Subcutaneous abdominal adipose tissue (tissue), 5 donors: Measurements from ENCODE around the gene TYK2.
"Not testable (repeated sequence)": the region's sequence is repeated elsewhere in the genome, so short reads cannot be mapped to it uniquely, and the experiment has no call there.

Experiments
- H3K27ac ChIP-seq: one replicate; pipeline ENCODE4 v1.7.0; 2013; ENCODE audit warnings: low read depth, mild to moderate bottlenecking, inconsistent platforms, low read length, moderate library complexity
- H3K27me3 ChIP-seq, 5 donors: one replicate each; pipeline ENCODE4 v1.7.0; 2013; ENCODE audit warnings: low read length in 5 of 5, inconsistent platforms in 1 of 5; ENCODE audit not compliant: control insufficient read depth in 5 of 5, insufficient read depth in 4 of 5
- H3K36me3 ChIP-seq, 5 donors: one replicate each; pipeline ENCODE4 v1.7.0; 2013; ENCODE audit warnings: low read length in 5 of 5; ENCODE audit not compliant: control insufficient read depth in 5 of 5, insufficient read depth in 5 of 5
- H3K4me1 ChIP-seq, 5 donors: one replicate each; pipeline ENCODE4 v1.7.0; 2013; ENCODE audit warnings: low read length in 5 of 5, mild to moderate bottlenecking in 3 of 5, moderate library complexity in 1 of 5; ENCODE audit not compliant: control insufficient read depth in 5 of 5, insufficient read depth in 5 of 5
- H3K4me3 ChIP-seq, 5 donors: one replicate each; pipeline ENCODE4 v1.7.0; 2013; ENCODE audit warnings: low read length in 5 of 5, low read depth in 1 of 5
- H3K9ac ChIP-seq, 5 donors: one replicate each; pipeline ENCODE4 v1.7.0; 2013; ENCODE audit warnings: low read length in 5 of 5, mild to moderate bottlenecking in 4 of 5, moderate library complexity in 3 of 5
- H3K9me3 ChIP-seq, 5 donors: one replicate each; pipeline ENCODE4 v1.7.0; 2013; ENCODE audit warnings: low read length in 5 of 5; ENCODE audit not compliant: control insufficient read depth in 5 of 5
- donor health status: healthy.
- donor health status: healthy.
- donor health status: healthy.
- donor health status: healthy.
- donor health status: healthy.

The TYK2 gene

DNA sequence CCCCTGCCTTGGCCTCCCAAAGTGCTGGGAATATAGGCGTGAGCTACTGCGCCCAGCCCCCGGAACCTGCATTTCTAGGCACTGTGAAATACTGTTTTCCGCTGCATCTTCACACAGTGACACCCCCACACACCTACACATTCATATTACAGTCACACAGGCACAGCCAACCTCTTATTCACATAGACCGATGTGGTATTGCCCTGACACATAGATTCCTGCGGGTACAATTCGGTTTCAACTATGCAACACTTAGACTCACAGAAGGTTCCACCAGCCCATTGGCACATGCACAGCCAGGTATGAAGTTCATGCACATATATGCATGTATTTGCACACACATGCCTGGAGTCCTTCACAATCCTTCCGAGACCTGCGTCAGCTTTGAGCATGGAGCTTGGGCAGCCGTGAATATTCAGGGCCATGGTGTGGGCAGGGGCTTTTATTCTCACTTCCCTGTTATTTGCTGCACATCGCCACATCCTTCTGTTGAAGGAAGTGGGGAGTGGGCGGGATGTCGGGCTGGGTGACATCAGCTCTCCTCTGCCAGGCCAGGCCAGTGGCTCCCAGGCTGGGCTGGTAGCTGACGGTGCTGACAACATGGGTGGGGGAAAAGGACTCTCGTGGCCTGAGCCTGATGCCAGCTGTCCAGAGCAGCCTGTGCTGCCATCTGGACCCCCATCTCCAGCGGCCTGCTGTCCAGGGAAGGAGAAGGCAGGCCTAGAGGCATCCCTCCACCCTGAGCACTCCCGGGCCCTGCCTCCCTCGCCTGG is 28.3 kb upstream of the TYK2 start:
- H3K9ac ChIP-seq: no peak overlapping the region
- H3K36me3 ChIP-seq: no peaks in the 10 kb centered on the region
- H3K9me3 ChIP-seq: no peaks in the 10 kb centered on the region
- peaks cover 11 to 26% (median 15%) of the 10 kb centered on the region in 5 donors for H3K27me3 ChIP-seq
- H3K27ac ChIP-seq: no peak overlapping the region
- peaks cover 0 to 33% (median 12%) of the 10 kb centered on the region in 5 donors for H3K4me1 ChIP-seq
- H3K4me3 ChIP-seq: no peak overlapping the region

DNA sequence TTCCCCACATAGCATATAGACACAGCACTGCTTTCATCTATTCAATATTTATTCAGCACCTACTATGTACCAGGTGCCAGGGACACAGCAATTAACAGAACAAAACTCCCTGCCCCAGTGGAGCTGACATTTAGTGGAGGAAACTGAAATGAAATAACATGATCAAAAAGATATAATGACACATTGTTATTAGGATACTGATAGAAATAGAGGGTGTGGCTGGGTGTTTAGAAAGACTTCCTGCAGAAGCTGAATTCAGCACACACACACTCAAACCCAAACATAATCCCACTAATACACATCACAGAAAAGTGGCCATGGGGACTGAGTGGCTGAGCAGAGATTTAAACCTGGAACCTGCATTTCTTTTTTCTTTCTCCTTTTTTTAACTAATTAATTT is 26.7 kb upstream of the TYK2 start:
- H3K27me3 ChIP-seq: peaks cover 11 to 26% (median 15%) of the 10 kb centered on the region in 5 donors
- H3K27ac ChIP-seq: no peak overlapping the region
- H3K36me3 ChIP-seq: no peaks in the 10 kb centered on the region
- H3K4me1 ChIP-seq: peaks cover 0 to 47% (median 24%) of the 10 kb centered on the region in 5 donors
- H3K9me3 ChIP-seq: no peaks in the 10 kb centered on the region
- no peak overlapping the region for H3K4me3 ChIP-seq
- no peak overlapping the region for H3K9ac ChIP-seq

DNA sequence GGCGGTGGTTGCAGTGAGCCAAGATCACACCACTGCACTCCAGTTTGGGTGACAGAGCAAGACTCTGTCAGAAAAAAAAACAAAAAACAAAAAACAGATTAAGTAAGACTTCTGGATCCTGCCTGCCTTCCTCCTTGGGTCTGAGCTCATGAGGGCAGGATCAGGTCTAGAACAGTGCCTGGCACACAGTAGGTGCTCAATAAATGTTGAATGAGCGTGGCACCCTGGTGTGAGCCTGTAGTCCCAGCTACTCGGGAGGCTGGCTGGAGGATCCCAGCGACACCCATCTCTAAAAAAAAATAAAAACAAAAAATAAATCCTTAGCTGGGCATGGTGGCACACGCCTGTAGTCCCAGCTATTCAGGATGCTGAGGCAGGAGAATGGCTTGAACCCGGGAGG is 25.8 kb upstream of the TYK2 start:
- Histone ChIP-seq H3K9ac (no peak overlapping the region), H3K27me3 (peaks cover 11 to 26% (median 15%) of the 10 kb centered on the region in 5 donors), H3K4me1 (peaks cover 4 to 56% (median 33%) of the 10 kb centered on the region in 5 donors), H3K36me3 (no peaks in the 10 kb centered on the region), H3K4me3 (no peak overlapping the region), H3K27ac (no peak overlapping the region), H3K9me3 (no peaks in the 10 kb centered on the region)

DNA sequence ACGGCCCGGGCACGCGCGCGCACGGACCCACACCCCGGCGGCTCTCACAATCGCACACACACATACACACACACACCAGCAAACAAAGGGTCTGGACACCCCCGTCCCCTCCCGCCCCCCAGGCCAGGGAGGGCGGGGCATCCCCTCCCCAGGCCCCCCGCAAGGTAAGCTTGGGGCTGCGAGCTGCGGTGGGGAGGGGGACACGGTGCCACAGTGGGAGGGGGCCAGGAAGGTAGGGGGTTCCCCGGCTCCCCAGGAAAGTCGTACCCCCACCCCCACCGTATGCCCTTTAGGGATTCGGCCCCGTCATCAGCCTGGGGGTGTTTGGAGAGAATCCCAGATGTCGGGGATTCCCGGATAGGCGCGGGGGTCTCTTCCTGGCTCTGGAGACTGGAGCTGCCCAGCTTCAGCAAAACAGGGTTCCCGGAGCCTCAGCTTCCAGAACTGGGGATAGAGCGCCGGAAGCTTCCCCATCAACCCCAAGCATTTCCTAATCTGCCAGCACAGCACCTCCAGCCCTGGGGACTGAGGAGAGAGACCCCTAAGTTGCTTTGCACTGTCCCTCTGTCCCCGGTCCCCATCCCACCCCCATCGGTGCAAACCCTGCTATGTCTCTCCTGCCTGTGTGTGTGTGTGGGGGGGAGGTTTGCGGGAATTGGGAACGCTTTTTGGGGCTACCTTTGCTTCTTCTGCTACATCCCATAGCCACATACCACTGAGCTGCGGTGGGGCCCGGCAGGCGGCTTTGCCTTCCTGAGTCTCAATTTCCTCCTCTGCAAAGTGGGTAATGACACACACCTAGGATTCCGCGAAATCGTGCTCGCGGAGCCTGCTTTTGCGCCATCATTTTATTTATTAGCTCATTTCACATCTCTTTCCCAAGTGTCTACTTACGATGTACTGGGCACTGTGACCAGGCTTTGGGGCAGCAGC is 24.8 kb upstream of the TYK2 start:
- H3K4me3 ChIP-seq: no peak overlapping the region
- H3K9me3 ChIP-seq: no peaks in the 10 kb centered on the region
- H3K27ac ChIP-seq: no peak overlapping the region
- H3K4me1 ChIP-seq: peaks cover 6 to 66% (median 39%) of the 10 kb centered on the region in 5 donors
- no peaks in the 10 kb centered on the region for H3K36me3 ChIP-seq
- H3K9ac ChIP-seq: peak overlapping the region in 1 of 5 donors; percentile 41
- H3K27me3 ChIP-seq: peaks cover 11 to 26% (median 15%) of the 10 kb centered on the region in 5 donors

DNA sequence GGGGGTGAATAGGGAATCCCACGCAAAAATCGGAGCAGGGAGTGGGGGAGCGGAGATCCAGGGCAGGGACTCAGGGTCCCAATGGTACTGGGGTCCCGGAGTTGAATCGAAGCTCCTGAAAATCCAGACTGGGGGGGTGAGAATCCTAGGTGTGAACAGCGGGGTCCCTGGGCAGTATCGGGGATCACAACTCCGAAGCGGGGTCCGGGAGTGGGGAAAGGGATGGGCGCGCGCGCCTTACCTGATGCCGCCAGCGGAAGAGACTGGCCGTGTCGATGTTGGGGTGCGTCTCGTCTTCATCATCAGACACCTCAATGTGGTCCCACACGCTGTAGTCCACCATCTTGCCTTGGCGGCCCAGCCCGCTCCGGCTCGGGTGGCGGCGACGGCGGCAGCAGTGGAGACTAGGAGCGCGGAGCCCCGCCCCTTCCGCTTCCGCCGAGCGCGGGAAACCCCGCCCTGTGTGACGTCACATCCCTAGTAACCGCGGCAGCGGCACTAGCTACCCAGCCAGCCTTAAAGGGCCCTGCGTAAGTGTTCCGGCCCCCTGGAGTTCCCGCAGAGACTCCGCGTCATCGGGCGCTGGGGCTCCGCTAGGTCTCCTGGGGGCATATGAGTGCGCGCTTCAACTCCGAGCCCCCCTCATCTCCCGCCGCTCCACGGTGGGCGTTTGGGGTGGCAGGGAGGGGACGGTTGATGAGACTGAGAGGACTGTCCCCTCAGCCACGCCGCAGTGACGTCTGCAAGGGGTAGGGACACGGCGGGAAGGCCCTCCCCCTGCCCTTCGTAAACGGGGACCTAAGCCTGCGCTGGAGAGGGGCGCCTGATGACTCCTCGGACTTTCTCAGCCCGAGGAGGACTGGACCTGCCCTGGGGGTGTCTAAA is 23.0 kb upstream of the TYK2 start, which contains the start of gene CDC37:
Gene CDC37, minus strand, starts transcription at position 406 of the 885 bp plus-strand sequence. Its CDS starts 63 bp downstream, at position 343.
- Histone ChIP-seq H3K4me3 (peak within 1 kb of the TSS; percentile 97 to 100 (median 98)), H3K27ac (peak within 1 kb of the TSS; percentile 90), H3K27me3 (peaks cover 8 to 17% (median 11%) of the 10 kb centered on the region in 5 donors), H3K4me1 (peaks cover 10 to 68% (median 39%) of the 10 kb centered on the region in 5 donors), H3K9ac (peak within 1 kb of the TSS; percentile 84 to 99 (median 96)), H3K9me3 (no peaks in the 10 kb centered on the region), H3K36me3 (peaks cover 0 to 4% (median 3%) of the 10 kb centered on the region in 5 donors)

DNA sequence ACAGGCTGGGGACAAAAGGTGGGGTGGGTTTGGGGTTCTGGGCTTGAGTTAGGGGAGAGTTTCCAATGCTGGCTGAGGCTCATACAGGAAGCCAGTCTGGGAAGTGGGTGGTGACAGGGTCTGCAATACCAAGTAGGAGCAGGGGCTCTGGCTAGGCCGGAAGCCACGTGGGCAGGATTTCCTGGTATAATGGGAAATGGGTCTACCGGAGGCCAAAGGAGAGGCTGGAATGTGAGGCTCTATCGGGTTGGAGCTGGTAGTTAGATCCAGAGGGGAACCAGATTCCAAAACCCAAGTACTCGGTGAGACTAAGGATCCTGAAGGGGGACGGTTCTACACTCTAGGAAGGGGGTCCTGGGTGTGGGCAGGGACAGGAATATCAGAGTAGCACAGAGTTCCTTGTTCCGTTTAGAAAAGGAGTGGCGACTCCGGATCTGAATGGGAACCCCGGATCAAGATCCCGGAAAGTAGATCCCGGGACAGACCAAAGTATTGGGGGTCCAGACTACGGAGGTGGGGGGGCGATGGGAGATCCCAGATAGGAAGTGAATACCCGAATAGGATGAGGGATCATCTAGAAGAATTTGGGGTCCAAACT is 22.2 kb upstream of the TYK2 start:
- Histone ChIP-seq H3K4me1 (peaks cover 12 to 73% (median 40%) of the 10 kb centered on the region in 5 donors), H3K9me3 (no peaks in the 10 kb centered on the region), H3K36me3 (peaks cover 0 to 9% (median 6%) of the 10 kb centered on the region in 5 donors), H3K9ac (peak overlapping the region; percentile 84 to 99 (median 96)), H3K4me3 (peak overlapping the region; percentile 97 to 100 (median 98)), H3K27me3 (peaks cover 7 to 17% (median 11%) of the 10 kb centered on the region in 5 donors), H3K27ac (peak overlapping the region; percentile 90)

DNA sequence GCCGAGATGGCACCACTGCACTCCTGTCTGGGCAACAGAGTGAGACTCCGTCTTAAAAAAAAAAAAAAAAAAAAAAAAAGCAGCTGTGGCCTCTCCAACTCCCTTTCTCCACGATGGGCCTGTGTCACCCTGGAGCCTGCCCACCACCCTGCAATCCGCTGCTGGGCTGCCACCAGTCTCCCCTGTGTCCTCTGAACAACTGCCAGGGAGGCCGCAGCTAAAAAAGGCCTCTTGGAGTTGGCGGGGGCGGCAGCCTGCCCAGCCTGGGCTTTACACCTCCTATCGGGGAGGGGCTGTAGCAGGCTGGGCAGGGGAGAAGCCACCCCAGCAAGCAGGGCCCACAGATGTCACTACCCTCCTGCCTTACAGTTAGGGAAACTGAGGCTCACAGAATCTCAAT is 19.5 kb upstream of the TYK2 start:
- H3K27me3 ChIP-seq: peaks cover 0 to 6% (median 0%) of the 10 kb centered on the region in 5 donors
- H3K4me1 ChIP-seq: peaks cover 12 to 67% (median 40%) of the 10 kb centered on the region in 5 donors
- no peak overlapping the region for H3K27ac ChIP-seq
- H3K4me3 ChIP-seq: no peak overlapping the region
- no peaks in the 10 kb centered on the region for H3K9me3 ChIP-seq
- H3K9ac ChIP-seq: no peak overlapping the region
- H3K36me3 ChIP-seq: peaks cover 0 to 28% (median 14%) of the 10 kb centered on the region in 5 donors

DNA sequence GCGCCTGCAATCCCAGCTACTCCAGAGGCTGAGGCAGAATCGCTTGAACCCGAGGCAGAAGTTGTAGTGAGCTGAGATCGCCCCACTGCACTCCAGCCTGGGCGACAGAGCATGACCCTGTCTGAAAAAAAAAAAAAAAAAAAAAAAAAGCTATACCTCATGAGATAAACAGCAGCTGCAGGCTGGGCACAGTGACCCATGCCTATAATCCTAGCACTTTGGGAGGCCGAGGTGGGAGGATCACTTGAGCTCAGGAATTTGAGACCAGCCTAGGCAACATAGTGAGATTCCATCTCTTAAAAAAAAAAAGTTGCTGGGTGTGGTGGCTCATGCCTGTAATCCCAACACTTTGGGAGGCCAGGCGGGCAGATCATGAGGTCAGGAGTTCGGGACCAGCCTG is 19.0 kb upstream of the TYK2 start:
- peaks cover 0 to 32% (median 19%) of the 10 kb centered on the region in 5 donors for H3K36me3 ChIP-seq
- not testable (repeated sequence) for H3K9me3 ChIP-seq, H3K27ac ChIP-seq, H3K4me3 ChIP-seq, H3K9ac ChIP-seq, H3K27me3 ChIP-seq
- H3K4me1 ChIP-seq: peaks cover 12 to 63% (median 36%) of the 10 kb centered on the region in 5 donors

DNA sequence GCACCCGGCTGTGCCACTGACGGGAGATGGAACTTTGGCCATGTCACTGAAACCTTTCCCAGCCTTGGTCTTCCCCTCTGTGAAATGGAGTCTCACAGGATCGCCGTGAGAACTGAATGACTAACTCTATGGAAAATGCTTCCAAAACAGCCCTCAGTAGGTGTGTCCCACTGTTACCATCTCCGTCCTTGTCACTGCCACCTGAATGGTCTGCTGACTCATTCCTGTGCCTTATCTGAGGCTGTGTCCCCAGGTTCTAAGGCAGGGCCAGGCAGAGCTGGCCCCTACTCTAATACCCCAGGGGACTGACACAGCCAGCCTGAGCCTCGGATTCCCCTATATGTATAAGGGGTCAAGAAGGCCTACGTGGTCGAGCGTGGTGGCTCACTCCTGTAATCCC is 18.4 kb upstream of the TYK2 start:
- Histone ChIP-seq H3K4me1 (peaks cover 12 to 58% (median 30%) of the 10 kb centered on the region in 5 donors), H3K9ac (peak overlapping the region in 2 of 5 donors; percentile 10 to 43), H3K27me3 (no peaks in the 10 kb centered on the region), H3K9me3 (no peaks in the 10 kb centered on the region), H3K27ac (no peak overlapping the region), H3K36me3 (peaks cover 0 to 36% (median 19%) of the 10 kb centered on the region in 5 donors), H3K4me3 (peak overlapping the region in 1 of 5 donors; percentile 2)
